Loucy (cell line): ENCODE measurements around the gene EMP1.

Experiments
- CTCF ChIP-seq: fragments of 200-600 bp; sonication (generic); conservative IDR thresholded peaks from 2 replicates; pipeline ENCODE4 v1.5.1; 2014; ENCODE audit warnings: mild to moderate bottlenecking, antibody characterized with exemption, low read length
- EZH2phosphoT487 ChIP-seq: fragments of 200-600 bp; IDR thresholded peaks from 2 replicates; pipeline ENCODE4 v1.6.1; 2018; ENCODE audit warnings: antibody characterized with exemption, mild to moderate bottlenecking, moderate library complexity, borderline replicate concordance

GRCh38 chr12:13194401-13195110 lies 2.0 kb upstream of the EMP1 start:
- TF ChIP-seq CTCF = no peak
- TF ChIP-seq EZH2phosphoT487 = no peak
